ENCODE measurements around the gene SEMA5A. TPM values are rescaled to one million over a fixed set of nuclear protein-coding genes. Genes with fewer than 3 reads are reported as not detected.

Gene SEMA5A
- polyA plus RNA-seq, 1 donor from 2014 or later: 3.2 TPM

DNA sequence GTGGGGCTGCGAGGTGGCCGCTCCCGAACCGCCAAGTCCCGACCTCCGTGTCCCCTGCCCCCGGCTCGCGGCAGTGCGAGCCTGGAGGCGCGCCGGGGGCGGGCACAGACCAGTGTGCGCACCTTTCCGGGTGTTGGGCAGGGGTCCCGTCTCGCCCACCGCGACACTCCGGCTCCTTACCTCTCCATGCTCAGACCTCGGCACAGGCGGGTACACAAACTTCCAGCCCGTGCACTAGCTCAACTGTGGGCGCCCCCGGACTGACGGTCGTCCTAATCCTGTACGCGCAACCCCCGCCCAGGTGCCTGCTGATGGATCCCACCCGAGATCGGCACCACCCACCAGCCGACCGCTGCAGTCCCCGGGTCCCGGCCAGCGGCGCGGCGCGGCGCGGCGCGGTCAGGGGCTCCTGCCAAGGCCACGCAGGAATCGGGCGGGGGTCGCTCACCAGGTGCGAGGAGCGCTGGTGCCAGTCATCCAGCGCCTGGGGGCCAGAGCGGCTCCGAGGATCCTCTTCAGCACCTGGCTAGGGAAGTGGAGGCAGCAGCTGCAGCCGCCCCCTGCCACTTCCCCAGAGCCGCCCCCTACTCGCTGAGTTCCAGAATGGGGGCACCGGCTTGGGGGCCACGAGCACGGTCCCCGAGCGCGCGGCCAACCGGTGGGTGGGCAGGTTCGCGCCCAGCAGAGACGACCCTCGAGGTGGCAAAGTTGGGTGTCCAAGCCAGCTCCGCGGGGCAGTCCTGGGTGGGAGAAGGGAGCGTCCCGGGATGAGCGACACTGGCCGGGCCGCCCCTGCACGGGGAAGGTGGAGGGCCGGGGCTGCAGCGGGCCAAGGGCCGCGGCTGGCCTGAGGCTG is 511 bp downstream of the SEMA5A start:
- Histone ChIP-seq H4K20me1 (ENCODE audit: insufficient read depth) (no peaks in the 10 kb centered on the region), H3F3A (ENCODE audit: insufficient read depth, low read length, poor library complexity, severe bottlenecking) (peaks cover 3% of the 10 kb centered on the region), H3K9ac (ENCODE audit: low read length) (peak overlapping the region; percentile 57), H3K27me3 (ENCODE audit: insufficient read depth, low read depth, low read length) (no peaks in the 10 kb centered on the region), H3K27ac (ENCODE audit: low read length) (no peak overlapping the region), H3K9me2 (ENCODE audit: insufficient read depth, low read length) (no peaks in the 10 kb centered on the region), H3K79me2 (replicated peaks; ENCODE audit: insufficient read depth, low read length) (peaks cover 10% of the 10 kb centered on the region), H2AFZ (ENCODE audit: low read depth, low read length) (peak overlapping the region; percentile 21), H3K36me3 (ENCODE audit: insufficient read depth, low read length) (no peaks in the 10 kb centered on the region), H3K4me2 (ENCODE audit: low read length) (peak overlapping the region; percentile 90), H3K9me3 (ENCODE audit: low read length) (no peaks in the 10 kb centered on the region), H3K4me3 (ENCODE audit: low read length) (peak overlapping the region; percentile 88)
- peak; percentile 12 for TF ChIP-seq SMC3 (conservative IDR thresholded peaks at IDR 0.05; ENCODE audit: poor library complexity)
- TF ChIP-seq, protein P1, sequence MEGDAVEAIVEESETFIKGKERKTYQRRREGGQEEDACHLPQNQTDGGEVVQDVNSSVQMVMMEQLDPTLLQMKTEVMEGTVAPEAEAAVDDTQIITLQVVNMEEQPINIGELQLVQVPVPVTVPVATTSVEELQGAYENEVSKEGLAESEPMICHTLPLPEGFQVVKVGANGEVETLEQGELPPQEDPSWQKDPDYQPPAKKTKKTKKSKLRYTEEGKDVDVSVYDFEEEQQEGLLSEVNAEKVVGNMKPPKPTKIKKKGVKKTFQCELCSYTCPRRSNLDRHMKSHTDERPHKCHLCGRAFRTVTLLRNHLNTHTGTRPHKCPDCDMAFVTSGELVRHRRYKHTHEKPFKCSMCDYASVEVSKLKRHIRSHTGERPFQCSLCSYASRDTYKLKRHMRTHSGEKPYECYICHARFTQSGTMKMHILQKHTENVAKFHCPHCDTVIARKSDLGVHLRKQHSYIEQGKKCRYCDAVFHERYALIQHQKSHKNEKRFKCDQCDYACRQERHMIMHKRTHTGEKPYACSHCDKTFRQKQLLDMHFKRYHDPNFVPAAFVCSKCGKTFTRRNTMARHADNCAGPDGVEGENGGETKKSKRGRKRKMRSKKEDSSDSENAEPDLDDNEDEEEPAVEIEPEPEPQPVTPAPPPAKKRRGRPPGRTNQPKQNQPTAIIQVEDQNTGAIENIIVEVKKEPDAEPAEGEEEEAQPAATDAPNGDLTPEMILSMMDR (IDR thresholded peaks at IDR 0.05; ENCODE audit: poor library complexity, severe bottlenecking): no peak

DNA sequence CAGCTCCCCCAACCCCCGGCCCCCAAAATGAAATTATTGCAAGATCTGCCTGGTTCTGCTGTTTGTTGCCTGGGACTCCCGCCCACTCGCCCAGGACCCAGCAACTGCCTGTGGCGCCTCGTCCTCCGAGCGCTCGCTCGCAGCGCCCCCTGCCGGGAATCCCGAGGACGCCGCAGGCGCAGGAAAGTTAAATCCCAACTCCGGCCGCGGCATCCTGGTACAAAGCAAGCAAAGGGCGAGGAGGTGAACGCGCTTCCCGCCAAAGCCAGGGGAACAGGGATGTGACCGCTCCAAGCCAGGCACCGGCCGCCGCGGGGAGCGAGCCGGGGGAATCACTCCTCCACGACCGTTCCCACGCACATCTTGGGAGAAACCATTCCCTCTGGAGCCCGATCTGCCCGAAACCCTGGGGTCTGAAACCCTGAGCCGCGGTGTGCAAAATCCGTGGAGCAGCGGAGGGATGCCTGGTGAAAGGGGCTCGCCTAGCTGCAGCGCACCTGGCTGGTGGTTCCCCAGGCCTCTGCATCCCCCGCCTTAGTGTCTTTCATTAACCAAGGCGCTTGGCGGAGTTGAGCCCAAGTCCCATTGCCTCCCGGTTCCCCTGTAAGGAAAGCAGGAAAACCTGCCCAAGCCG is 1.3 kb downstream of the SEMA5A start:
- Histone ChIP-seq H2AFZ (ENCODE audit: low read depth, low read length) (peak overlapping the region; percentile 21), H3F3A (ENCODE audit: insufficient read depth, low read length, poor library complexity, severe bottlenecking) (peaks cover 3% of the 10 kb centered on the region), H3K4me2 (ENCODE audit: low read length) (peak overlapping the region; percentile 90), H3K4me3 (ENCODE audit: low read length) (peak overlapping the region; percentile 88), H3K9me3 (ENCODE audit: low read length) (no peaks in the 10 kb centered on the region), H3K79me2 (replicated peaks; ENCODE audit: insufficient read depth, low read length) (peaks cover 10% of the 10 kb centered on the region), H3K27ac (ENCODE audit: low read length) (no peak overlapping the region), H4K20me1 (ENCODE audit: insufficient read depth) (no peaks in the 10 kb centered on the region), H3K27me3 (ENCODE audit: insufficient read depth, low read depth, low read length) (no peaks in the 10 kb centered on the region), H3K36me3 (ENCODE audit: insufficient read depth, low read length) (no peaks in the 10 kb centered on the region), H3K9ac (ENCODE audit: low read length) (peak overlapping the region; percentile 57), H3K9me2 (ENCODE audit: insufficient read depth, low read length) (no peaks in the 10 kb centered on the region)
- TF ChIP-seq MXI1 (conservative IDR thresholded peaks at IDR 0.05; ENCODE audit: poor library complexity, severe bottlenecking) (peak; percentile 53), REST (IDR thresholded peaks at IDR 0.05; ENCODE audit: borderline replicate concordance) (no peak), EP300 (conservative IDR thresholded peaks at IDR 0.05; ENCODE audit: poor library complexity, severe bottlenecking) (peak; percentile 16), RAD21 (conservative IDR thresholded peaks at IDR 0.05) (peak; percentile 91), SMC3 (conservative IDR thresholded peaks at IDR 0.05; ENCODE audit: poor library complexity) (peak; percentile 91), TAF1 (IDR thresholded peaks at IDR 0.05; ENCODE audit: low read depth) (no peak), POLR2AphosphoS5 (IDR thresholded peaks at IDR 0.05) (no peak), EZH2 (IDR thresholded peaks at IDR 0.05; ENCODE audit: borderline replicate concordance, insufficient read depth, low read length, poor library complexity, severe bottlenecking) (no peak)
- TF ChIP-seq, protein P1 (IDR thresholded peaks at IDR 0.05; ENCODE audit: poor library complexity, severe bottlenecking): peak; percentile 95
